Amniotic stem cell (primary cell): ENCODE data around the gene PUM1.

ENCODE experiments used
- DNase-seq: peaks from one replicate; lab custom pipeline; 2025; lab: John Stamatoyannopoulos, UW

PUM1 gene

DNA sequence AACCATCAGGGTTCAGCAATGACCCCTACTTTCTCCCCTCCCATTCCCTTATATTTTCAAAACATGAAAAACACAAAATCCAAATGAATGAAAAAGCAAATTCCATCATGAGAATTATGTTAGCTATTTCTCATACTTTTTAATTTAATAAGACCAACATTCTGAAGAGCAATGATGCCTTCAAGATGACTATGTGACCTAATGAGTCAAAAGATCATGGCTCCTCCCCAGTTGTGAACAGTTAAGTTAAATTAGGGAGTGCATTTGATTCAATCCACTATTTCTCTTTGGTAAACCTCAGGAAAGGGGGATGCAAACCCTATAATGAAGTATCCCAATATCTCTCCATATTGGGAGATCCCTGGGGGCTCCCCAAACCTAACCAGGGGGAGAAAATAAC is 36.5 kb downstream of the PUM1 start:
- no peak for DNase-seq

DNA sequence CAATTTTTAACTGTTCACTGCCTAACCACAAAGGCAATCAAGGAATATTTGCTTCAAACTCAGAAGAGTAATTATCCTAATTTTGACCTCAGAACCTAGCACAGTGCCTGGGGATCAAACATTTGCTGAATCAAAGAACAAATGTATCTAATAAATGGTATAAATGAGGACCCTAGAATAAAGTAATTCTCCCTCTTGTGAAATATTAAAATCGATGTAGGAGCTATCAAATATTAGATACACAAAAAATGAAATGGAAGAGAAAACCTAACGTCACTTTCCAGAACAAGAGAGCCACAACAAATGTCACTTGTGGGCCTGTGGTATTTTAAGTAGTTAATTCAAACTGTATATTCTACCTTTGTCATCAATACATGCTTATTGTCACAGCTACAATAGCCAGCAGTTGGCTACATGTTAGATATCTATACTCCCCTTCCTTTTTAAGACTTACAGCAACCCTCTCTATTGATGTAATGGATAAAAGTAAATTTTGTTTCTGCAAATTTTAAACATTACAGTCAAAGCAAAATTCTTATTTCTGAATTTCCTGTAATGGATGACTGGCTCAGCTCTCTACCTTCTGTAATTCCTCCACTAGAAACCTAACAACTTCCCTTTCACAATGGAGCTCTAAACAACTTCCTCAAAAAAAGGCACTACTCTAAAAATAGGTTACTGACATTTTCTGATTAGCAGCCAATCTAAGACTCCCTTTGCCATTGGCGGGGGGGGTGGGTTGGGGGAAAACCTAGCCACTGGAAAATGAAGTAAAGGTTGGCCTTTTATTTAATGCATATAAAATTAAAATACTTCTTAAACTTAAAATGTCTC is 37.6 kb downstream of the PUM1 start:
- DNase-seq, result no peak

DNA sequence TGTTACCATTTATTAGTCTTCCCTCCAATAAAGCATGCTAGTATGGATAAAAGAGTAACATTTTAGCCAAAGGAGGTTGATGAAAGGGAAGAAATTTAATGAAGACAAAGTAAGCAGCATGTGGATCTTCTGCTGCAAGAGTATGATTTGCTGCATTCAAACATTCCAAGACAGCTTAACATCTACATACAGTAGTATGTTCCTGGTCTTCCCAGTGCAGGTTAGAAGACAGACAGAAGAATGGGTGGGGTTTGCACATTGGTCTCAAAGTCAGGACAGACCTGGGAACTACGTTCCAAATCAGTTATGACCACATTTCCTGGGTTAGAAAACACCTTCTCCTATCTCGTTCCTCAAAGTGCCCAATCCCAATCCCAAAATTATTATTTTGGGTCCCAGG is 43.3 kb downstream of the PUM1 start:
- no peak for DNase-seq

DNA sequence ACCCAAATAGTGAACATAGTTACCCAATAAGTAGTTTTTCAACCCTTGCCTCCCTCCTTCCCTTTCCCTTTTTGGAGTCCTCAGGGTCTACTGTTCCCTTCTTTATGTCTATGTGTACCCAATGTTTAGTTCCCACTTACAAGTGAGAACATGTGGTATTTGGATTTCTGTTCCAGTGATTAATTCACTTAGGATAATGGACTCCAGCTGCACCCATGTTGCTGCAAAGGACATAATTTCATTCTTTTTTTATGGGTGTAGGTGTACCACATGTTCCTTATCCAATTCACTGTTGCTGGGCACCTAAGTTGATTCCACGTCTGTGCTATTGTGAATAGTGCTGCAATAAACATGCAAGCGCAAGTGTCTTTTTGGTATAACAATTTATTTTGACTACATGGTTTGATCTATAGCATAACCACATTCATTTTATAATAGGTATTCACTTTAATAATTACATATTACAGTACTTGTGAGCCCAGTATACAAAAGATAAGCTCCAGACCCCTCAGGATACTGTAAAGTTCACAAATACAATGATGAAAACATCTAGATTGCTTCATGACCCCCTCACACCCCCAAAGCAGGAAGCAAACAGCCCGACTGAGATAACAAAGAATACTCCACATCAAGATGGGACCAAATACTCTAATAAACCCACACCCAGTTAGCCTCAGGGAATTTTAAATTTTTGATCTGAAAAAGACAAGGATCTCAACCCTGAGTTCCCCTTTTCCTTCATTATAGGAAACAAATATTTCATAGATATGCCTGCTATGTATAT is 45.3 kb downstream of the PUM1 start:
- no peak for DNase-seq

DNA sequence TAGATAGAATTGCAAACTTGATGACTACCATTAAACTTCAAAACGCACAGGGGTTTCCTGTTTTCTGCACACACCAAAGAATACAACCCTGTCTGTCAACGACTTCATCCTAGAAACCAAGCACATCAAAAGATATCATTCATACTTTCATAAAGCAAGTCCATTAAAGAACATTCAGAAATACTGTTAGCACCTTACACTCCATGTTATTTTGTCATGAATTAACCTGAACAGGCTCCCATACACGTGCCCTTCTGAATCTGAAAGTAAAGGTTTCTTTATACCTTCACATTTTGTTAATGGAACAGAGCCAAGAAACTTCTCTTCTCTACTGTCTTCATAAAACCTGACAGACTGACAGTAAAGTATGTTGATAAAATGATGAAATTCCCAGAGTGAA is 46.1 kb downstream of the PUM1 start:
- DNase-seq, result no peak

DNA sequence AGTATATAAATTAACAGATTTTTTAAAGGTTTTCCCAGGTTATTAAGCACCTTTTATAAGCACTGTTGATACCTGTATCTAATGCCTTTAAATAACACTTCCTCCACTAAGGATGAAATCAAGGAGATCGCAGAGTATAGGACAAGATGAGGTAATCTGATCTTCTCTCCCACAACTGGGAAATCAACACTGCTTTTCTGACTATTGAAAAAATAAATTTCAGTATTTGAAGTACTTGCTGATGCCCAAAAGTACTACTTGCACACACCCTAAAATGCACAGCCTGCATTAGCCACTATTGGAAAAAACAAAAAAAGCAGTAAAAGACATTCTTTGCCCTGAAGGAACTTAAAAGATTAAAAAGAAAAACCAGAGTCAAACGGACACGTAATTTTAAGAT is 48.6 kb downstream of the PUM1 start:
- no peak for DNase-seq

DNA sequence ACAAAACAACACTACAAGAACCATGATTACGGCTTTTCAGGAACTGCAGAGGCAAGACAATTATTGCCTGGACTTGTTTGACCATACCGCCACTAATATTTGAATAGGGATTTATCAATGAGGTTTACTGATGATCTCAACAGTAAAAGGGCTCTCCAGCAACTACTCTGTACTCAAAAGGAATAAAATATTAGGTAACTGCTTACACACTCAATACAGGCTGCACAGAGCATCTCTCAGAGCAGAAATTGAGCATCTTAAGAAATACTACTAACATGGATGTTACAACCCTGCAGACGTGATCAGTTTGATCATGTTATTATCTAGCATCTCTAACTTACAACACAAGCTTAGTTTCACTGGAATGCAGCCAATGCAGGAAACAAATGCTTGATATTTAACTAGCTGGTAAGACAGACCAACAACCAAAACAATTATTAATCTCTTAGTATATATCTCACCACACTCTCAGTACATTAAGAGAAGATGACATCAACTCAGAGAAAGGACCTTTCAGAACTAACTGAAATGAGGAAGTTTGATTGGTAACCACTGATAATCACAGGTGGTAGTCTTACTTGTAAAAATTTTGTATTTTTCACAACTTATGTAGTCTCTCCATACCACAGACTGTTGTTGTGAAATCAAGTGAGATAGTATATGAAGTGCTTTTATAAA is 52.2 kb downstream of the PUM1 start:
- no peak for DNase-seq

DNA sequence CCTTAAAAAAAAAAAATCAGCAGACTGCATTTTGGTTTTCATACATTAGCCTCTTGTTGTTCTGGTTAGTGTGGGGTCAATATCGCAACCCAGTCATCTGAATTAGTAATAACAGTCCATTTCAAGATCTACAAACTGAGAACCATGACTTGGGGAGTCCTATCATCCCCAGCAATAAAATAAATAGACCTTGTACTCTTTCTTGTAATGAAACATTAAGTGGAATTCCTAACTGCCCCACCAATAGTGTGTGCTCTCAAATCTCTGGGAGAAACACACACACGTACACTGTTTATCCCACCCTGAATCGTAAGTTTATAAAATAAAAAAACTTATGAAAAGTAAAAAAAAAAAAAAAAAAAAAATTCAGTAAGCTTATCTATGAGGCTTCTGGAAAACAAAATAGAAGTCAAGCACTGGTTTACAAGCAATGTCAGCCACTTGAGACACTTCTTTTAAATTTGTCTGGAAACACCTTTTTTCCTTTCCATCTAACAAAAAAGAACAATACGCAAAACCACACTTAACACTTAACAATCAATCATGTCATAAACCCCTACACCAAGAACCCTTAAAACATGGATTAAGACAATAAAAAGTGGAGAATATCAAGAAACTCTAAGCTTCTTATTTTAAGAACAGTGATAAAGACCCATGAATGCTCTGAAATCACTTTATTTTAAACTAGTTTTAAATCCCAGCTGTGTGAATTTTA is 53.1 kb downstream of the PUM1 start:
- no peak for DNase-seq

DNA sequence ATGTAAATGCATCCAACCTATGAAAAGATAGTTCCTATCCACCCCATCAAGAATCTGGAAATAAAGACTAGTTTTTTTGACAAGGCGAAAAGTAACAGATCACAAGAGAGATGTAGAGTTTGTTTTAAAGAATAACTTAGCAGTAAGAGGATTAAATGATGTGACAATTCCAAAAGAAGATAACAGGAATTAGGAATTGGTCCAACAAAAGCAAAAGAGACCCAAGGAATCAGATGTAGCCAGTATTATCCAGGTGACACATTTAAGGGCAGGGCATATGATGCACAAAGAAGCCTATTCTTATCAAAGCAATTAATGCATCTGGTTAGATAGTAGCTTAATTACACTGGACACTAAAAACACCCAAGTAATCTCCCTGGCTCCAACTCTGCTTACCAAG is 53.8 kb downstream of the PUM1 start:
- no peak for DNase-seq

DNA sequence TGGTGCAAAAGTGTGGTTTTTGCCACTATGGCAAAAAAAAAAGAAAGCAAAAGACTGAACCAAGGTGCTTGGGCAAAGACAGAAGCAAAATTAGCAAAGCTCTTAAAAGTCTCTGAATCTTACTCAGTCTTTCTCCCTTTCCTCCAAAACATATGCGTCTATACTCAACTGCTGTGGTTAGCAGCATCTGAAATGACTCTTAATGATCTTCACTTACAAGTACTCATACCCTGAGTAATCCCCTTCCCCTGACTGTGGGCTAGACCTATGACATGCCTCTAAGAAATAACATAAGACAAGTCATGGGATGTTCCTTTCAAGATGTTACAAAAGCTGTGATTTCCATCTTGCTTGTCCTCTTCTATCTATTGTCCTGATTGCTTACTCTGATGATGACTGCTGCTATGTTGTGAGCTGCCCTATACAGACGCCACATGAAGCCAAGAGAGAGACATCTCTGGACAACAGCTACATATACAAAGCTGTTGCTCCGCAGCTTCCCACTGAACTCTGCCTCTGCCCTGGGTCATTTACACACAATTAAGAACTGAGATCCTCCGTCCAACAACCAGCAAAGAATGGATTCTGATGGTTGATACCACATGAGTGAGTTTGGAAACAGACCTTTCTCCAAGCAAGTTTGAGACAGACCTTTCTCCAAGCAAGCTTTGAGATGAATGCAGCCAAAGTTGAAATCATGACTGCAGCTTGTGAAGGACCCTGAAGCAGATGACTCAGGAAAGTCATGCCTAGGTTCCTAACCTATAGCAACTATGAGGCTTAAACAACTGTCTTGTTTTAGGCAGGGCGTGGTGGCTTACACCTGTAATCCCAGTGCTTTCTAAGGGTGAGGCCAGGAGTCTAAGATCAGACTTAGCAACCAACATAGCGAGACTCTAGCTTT is 55.2 kb downstream of the PUM1 start:
- DNase-seq, result no peak

DNA sequence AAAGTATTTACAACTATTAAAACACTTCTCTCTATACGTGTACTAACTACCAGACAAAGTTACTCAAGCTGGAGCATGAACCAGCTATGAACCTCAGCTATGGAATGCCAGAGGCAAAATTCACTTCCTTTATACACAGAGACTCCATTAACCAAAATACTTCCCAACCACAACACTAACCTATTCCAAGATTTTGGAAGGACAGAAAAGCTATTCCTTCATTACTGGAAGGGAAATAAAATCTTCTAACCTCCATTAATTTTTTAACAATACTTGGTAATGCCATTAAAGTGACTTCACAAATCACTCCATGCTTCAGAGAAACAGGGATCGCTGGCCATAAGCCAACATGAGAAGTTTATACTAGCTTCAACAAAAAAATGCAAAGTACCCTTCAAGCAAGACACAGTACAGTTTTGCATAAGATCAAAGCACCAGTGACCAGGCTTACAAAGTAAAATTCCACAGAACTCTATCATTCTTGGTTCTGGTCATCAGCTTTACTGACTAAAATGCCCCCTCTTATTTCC is 58.0 kb downstream of the PUM1 start:
- peak; percentile 57 for DNase-seq

DNA sequence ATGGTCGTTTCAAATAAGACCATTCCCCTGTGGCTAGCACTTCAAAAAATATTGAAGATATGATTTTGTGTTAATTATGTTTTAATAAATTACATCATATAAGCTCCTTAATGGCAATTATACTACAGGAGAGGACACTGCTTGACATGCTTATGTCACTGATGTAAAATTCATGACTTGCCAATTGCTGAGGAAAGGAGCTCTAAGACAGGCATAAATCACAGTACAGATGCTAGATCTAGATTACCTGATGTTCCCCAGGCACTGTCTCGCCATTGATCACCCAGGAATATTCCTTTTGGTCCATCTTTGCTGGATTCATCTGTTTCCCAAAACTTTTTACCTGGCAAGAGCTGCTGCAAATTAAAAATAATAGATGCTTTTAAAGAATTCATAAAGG is 58.8 kb downstream of the PUM1 start:
- no peak for DNase-seq

DNA sequence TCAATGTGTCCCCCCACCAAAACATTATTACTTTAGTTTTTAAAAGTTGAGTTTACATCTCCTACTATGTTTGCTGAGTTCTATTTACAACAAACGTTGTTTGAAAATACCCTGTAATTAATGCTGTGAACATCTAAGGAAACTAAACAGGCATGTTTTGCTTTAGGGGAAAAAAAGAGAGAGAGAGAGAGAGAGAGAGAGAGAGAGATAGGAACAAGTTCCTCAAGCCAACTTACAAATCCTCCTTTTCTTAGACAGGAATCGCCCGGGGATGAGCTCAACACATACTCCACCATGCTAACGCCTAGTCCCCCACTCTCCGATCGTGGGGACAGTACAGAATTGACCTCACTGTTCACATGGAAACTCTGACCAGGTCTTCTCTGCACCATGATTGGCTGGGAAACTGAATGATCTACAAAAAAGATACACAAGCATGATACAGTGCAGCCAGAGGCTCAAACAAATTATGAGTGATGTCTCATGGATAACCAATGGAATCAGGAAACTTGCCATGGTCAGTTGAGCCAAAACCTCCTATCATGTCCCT is 59.8 kb downstream of the PUM1 start:
- DNase-seq, result no peak

DNA sequence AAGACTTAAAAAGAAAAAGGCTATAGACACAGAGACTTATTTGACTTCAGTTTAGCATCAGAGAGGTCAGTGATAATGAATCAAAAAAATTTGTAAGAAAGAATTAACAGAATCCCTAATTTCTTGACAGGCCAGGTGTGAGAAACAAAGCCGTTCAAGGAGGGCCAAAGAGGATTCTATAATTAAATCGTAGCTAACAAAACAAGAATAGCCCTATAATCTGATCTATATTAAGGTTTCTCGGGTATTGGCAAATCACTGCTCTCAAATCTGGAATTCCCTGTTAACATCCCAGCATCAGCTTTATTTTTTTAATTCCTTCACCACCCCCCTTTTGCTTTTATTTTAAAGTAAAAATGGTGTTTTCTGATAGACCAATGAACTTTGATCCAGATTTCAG is 60.3 kb downstream of the PUM1 start:
- DNase-seq, result no peak

DNA sequence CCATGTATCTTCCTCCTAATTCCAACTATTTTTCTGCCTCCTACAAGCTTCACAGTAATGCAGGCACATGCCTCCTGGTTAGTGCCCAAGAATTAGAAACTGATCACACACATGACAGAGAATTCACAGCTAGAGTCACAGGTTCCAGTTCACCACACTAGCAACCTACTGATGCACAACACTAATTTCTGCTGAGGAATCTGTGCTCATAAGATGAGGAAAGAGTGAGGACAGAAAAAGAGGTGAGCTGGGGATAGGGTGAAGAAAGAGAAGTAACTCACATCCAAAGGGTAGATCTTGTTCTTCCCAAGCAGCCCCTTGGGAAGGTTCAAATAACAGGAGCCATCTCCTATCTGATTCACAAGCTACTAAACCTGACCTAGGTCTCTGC is 61.3 kb downstream of the PUM1 start:
- no peak for DNase-seq

DNA sequence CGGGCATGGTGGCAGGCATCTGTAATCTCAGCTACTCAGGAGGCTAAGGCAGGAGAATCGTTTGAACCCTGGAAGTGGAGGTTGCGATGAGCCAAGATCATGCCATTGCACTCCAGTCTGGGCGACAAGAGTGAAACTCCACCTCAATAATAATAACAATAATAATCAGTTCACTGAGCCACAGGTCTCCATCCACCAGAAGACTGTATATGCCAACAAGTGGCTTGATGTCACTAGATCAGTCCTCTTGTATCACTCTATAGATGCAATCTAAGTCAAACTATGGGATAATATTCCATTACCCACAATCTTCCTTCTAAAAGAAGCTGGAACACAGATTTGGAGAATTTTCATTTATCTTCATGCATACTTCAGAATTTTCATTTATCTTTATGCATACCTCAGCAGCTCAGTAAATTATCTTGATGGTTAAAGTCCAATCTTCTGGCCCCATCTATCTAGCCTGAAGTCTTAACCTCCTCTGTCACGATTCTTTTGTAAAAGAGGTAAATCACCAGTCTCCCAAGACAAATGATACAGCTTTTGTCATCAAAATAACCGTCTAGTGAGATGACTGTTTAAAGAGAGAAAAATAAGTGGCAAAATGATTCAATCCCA is 61.8 kb downstream of the PUM1 start:
- no peak for DNase-seq

DNA sequence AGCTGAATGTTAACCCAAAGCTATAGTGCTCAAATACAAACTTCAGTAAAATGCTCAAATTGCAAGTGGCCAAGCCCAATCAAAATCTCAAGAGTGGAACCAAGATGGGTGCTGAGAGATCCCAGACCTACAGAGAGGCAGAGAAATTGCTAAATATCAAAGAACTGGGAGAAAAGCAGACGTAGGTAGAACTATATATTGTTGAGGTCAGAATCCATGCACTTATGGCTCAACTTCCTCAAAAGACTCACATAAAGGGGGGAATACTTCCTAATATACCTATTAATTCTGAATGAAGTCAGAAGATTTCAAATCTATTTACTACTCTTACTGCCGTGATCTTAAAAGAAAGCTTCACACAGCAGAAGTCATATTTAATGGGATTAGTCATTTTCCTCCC is 65.2 kb downstream of the PUM1 start:
- DNase-seq, result no peak

DNA sequence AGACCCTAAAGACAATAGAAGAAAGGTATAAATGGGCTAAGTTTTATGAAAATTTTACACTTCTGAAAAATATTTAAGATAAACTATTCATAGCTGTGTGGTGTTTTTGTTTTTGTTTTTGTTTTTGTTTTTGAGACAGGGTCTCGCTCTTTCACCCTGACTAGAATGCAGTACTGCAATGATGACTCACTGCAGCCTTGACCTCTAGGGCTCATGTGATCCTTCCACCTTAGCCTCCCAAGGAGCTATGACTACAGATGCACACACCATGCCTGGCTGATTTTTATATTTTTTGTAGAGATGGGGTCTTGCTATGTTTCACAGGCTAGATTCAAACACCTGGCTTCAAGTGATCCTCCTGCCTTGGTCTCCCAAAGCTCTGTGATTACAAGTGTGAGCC is 66.6 kb downstream of the PUM1 start:
- DNase-seq, result no peak

DNA sequence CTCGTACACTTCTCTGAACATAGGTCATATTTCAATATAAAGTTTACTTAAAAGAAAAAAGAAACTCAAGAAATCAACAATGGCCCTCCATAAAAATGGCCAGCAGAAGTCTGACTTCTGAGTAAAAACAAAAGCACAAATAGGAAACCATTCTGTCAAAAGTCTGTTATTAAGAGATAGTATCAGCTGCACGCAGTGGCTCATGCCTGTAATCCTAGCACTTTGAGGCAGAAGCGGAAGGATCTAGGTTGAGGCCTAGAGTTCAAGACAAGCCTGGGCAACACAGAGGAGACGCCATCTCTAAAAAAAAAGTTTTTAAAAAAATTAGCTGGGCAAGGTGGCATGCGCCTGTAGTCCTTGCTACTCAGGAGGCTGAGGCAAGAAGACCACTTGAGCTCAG is 67.3 kb downstream of the PUM1 start:
- no peak for DNase-seq

DNA sequence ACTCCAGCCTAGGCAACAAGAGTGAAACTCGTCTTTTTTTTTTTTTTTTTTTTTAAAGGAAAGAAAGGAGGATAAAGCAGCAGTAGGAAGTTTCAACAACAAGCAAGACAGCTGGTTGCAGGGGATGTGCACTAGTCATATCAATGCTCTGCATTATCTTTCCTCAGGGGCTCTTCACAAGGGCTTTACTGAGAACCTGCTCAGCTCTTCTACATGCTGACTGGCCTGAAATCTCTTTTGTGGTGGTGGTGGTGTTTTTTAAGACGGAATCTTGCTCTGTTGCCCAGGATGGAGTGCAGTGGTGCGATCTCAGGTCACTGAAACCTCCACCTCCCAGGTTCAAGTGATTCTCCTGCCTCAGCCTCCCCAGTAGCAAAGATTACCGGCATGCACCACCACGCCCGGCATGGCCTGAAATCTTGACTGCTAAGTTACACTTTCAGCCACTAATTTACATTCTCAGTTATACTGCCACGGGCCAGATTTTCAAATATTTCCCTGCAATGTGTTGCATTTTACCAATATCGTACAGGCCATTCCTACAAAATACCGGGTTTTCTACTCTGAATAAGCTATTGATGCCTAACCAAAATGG is 68.0 kb downstream of the PUM1 start:
- DNase-seq, result no peak
